Smooth muscle cell (in vitro differentiated cells): ENCODE data around the gene GDF9. TPM values are rescaled to one million over a fixed set of nuclear protein-coding genes. Genes with fewer than 3 reads are reported as not detected.

ENCODE experiments used
- DNase-seq: peaks from one replicate; lab custom pipeline; 2025; ENCODE audit not compliant: unreplicated experiment; lab: John Stamatoyannopoulos, UW
- H2AFZ ChIP-seq: fragments of 200-600 bp; sonication (generic); 2 replicates; pipeline ENCODE4 v1.6.0; 2016; ENCODE audit warnings: antibody characterized with exemption, low read depth, mild to moderate bottlenecking
- H3F3A ChIP-seq: fragments of 200-600 bp; sonication (generic); 2 replicates; pipeline ENCODE4 v1.6.0; 2017; ENCODE audit warnings: antibody characterized with exemption, low read depth
- H3K27ac ChIP-seq: fragments of 200-600 bp; sonication (generic); 2 replicates; pipeline ENCODE4 v1.5.1; 2016; ENCODE audit warnings: low read depth, mild to moderate bottlenecking
- H3K27me3 ChIP-seq: fragments of 200-600 bp; sonication (generic); 2 replicates; pipeline ENCODE4 v1.6.1; 2016; ENCODE audit warnings: low read depth, mild to moderate bottlenecking
- H3K36me3 ChIP-seq: fragments of 200-600 bp; sonication (generic); 2 replicates; pipeline ENCODE4 v1.5.1; 2016; ENCODE audit warnings: low read depth
- H3K4me1 ChIP-seq: fragments of 200-600 bp; sonication (generic); 2 replicates; pipeline ENCODE4 v1.5.1; 2016; ENCODE audit warnings: low read depth
- H3K4me2 ChIP-seq: fragments of 200-600 bp; sonication (generic); 2 replicates; pipeline ENCODE4 v1.6.0; 2016; ENCODE audit warnings: mild to moderate bottlenecking
- H3K4me3 ChIP-seq: fragments of 200-600 bp; sonication (generic); 2 replicates; pipeline ENCODE4 v1.5.1; 2016; ENCODE audit warnings: mild to moderate bottlenecking
- H3K79me2 ChIP-seq: fragments of 200-600 bp; sonication (generic); 2 replicates; pipeline ENCODE4 v1.6.0; 2016; ENCODE audit warnings: low read depth, mild to moderate bottlenecking
- H3K9ac ChIP-seq: fragments of 200-600 bp; sonication (generic); 2 replicates; pipeline ENCODE4 v1.6.0; 2016; ENCODE audit warnings: low read depth
- H3K9me3 ChIP-seq: fragments of 200-600 bp; sonication (generic); replicated peaks from 2 replicates; pipeline ENCODE4 v1.5.1; 2016; ENCODE audit warnings: low read depth
- H4K20me1 ChIP-seq: fragments of 200-600 bp; sonication (generic); 2 replicates; pipeline ENCODE4 v1.6.0; 2016; ENCODE audit warnings: low read depth
- CTCF ChIP-seq: fragments of 200-600 bp; sonication (generic); IDR thresholded peaks from 2 replicates; pipeline ENCODE4 v1.5.1; 2017; ENCODE audit warnings: borderline replicate concordance, mild to moderate bottlenecking, antibody characterized with exemption; ENCODE audit not compliant: insufficient read depth, poor library complexity, severe bottlenecking
- WGBS: methylation state at CpG from one replicate; pipeline ENCODE4 v1.1.7; 2016; ENCODE audit warnings: low lambda C conversion rate; 5-methylcytosine and 5-hydroxymethylcytosine counted together
- polyA plus RNA-seq: library from polyadenylated mRNA; unstranded; fragments of >200 nt; fragmentation: Nextera tagmentation; extraction: Ambion mirVana; gene quantifications from 2 replicates; pipeline ENCODE4 v1.2.1, GENCODE V29; 2016
- total RNA-seq: library from RNA; depleted of rRNA; stranded (reverse); fragments of >200 nt; gene quantifications from 2 replicates; pipeline ENCODE4 v1.2.3, GENCODE V29; 2014

GDF9 gene
- total and polyA plus RNA-seq, 2 experiments from 2014 or later = 0.46 to 1.9 TPM

GRCh38 chr5:132826424-132827082 is 39.7 kb downstream of the GDF9 start:
- no peak for TF ChIP-seq CTCF
- no peak for DNase-seq
- Histone ChIP-seq H3K9ac (no peak overlapping the region), H3K36me3 (no peaks in the 10 kb centered on the region), H3K4me2 (no peak overlapping the region), H3K27ac (no peak overlapping the region), H3K4me3 (no peak overlapping the region), H4K20me1 (no peaks in the 10 kb centered on the region), H3K27me3 (peaks cover 2% of the 10 kb centered on the region), H3K9me3 (no peaks in the 10 kb centered on the region), H3K79me2 (no peaks in the 10 kb centered on the region), H2AFZ (no peak overlapping the region), H3F3A (no peaks in the 10 kb centered on the region), H3K4me1 (peaks cover 11% of the 10 kb centered on the region)
- WGBS = 79% methylated on average over 6 of the region's 6 CpGs

GRCh38 chr5:132825834-132826391 is 40.4 kb downstream of the GDF9 start:
- Histone ChIP-seq H3K9ac (no peak overlapping the region), H3K4me2 (peak overlapping the region; percentile 85), H3K36me3 (no peaks in the 10 kb centered on the region), H3K27ac (no peak overlapping the region), H3F3A (no peaks in the 10 kb centered on the region), H3K4me3 (peak overlapping the region; percentile 38), H3K9me3 (no peaks in the 10 kb centered on the region), H3K79me2 (no peaks in the 10 kb centered on the region), H2AFZ (peak overlapping the region; percentile 72), H4K20me1 (no peaks in the 10 kb centered on the region), H3K4me1 (peaks cover 11% of the 10 kb centered on the region), H3K27me3 (peaks cover 2% of the 10 kb centered on the region)
- WGBS = 28% methylated on average over 34 of the region's 43 CpGs
- no peak for DNase-seq
- no peak for TF ChIP-seq CTCF

GRCh38 chr5:132825033-132825833 is 41.0 kb downstream of the GDF9 start:
- H3K4me1 ChIP-seq = peaks cover 11% of the 10 kb centered on the region
- no peak for DNase-seq
- 37% methylated on average over 41 of the region's 71 CpGs for WGBS
- H3K9me3 ChIP-seq = no peaks in the 10 kb centered on the region
- H3K36me3 ChIP-seq = no peaks in the 10 kb centered on the region
- H3K9ac ChIP-seq = no peak overlapping the region
- TF ChIP-seq CTCF = no peak
- peak overlapping the region; percentile 38 for H3K4me3 ChIP-seq
- H3K4me2 ChIP-seq = peak overlapping the region; percentile 85
- H4K20me1 ChIP-seq = no peaks in the 10 kb centered on the region
- H3F3A ChIP-seq = no peaks in the 10 kb centered on the region
- H3K79me2 ChIP-seq = no peaks in the 10 kb centered on the region
- H3K27me3 ChIP-seq = peaks cover 2% of the 10 kb centered on the region
- H2AFZ ChIP-seq = peak overlapping the region; percentile 72
- H3K27ac ChIP-seq = no peak overlapping the region
